OCI-LY7 (cell line): ENCODE data around the gene FRRS1L. TPM values are rescaled to one million over a fixed set of nuclear protein-coding genes. Genes with fewer than 3 reads are reported as not detected.

Source experiments
- BruUV-seq: library from RNA; stranded (reverse); fragments of 400-500 nt; replicated peaks from 2 replicates; lab custom pipeline; 2021; lab: Mats Ljungman, UMichigan
- CTCF ChIA-PET: fragments of 300-600 bp; sonication (Branson Sonifier 250); formaldehyde crosslinking; loops from one replicate; lab custom pipeline; 2022; ENCODE audit warnings: antibody characterized with exemption; ENCODE audit not compliant: unreplicated experiment; lab: Charles Lee
- POLR2A ChIA-PET: fragments of 300-600 bp; sonication (Branson Sonifier 250); formaldehyde crosslinking; loops from one replicate; lab custom pipeline; 2022; ENCODE audit warnings: antibody characterized with exemption; lab: Charles Lee
- DNase-seq: peaks from one replicate; pipeline ENCODE4 v3.0.0-alpha.2; 2015; ENCODE audit warnings: low spot score
- H2AFZ ChIP-seq: fragments of 200-600 bp; sonication (generic), shearing (Covaris generic); 2 replicates; pipeline ENCODE4 v1.6.1; 2014; ENCODE audit warnings: mild to moderate bottlenecking, antibody characterized with exemption, low read length, moderate library complexity
- H3K27ac ChIP-seq: fragments of 200-600 bp; sonication (generic); 2 replicates; pipeline ENCODE4 v1.5.1; 2014; ENCODE audit warnings: mixed run types, low read depth, mild to moderate bottlenecking, moderate library complexity, low read length, inconsistent platforms; ENCODE audit not compliant: poor library complexity, severe bottlenecking
- H3K36me3 ChIP-seq: fragments of 200-600 bp; sonication (generic); 2 replicates; pipeline ENCODE4 v1.6.1; 2014; ENCODE audit warnings: mild to moderate bottlenecking, antibody characterized with exemption, low read length, moderate library complexity, mixed read lengths; ENCODE audit not compliant: insufficient read depth
- H3K4me1 ChIP-seq: fragments of 200-600 bp; sonication (generic); 2 replicates; pipeline ENCODE4 v1.5.1; 2014; ENCODE audit warnings: mild to moderate bottlenecking, low read length; ENCODE audit not compliant: insufficient read depth, poor library complexity, severe bottlenecking
- H3K4me2 ChIP-seq: fragments of 200-600 bp; sonication (generic); 2 replicates; pipeline ENCODE4 v1.6.1; 2014; ENCODE audit warnings: mild to moderate bottlenecking, low read length
- H3K4me3 ChIP-seq: fragments of 200-600 bp; sonication (generic); 2 replicates; pipeline ENCODE4 v1.5.1; 2014; ENCODE audit warnings: mild to moderate bottlenecking, low read depth, low read length; ENCODE audit not compliant: poor library complexity, severe bottlenecking
- H3K79me2 ChIP-seq: fragments of 200-600 bp; sonication (generic); 2 replicates; pipeline ENCODE4 v1.6.1; 2016; ENCODE audit warnings: low read depth, mild to moderate bottlenecking, low read length, moderate library complexity, mixed read lengths; ENCODE audit not compliant: insufficient read depth
- H3K9me2 ChIP-seq: fragments of 200-600 bp; sonication (generic); 2 replicates; pipeline ENCODE4 v1.6.1; 2016; ENCODE audit warnings: mild to moderate bottlenecking, low read length, mixed read lengths; ENCODE audit not compliant: insufficient read depth
- H3K9me3 ChIP-seq: fragments of 200-600 bp; sonication (generic); 2 replicates; pipeline ENCODE4 v1.6.1; 2014; ENCODE audit warnings: mild to moderate bottlenecking, mixed run types, low read length, mixed read lengths
- H4K20me1 ChIP-seq: fragments of 200-600 bp; sonication (generic); 2 replicates; pipeline ENCODE4 v1.6.1; 2014; ENCODE audit warnings: mild to moderate bottlenecking, antibody characterized with exemption, low read length, moderate library complexity, mixed read lengths; ENCODE audit not compliant: insufficient read depth
- EZH2phosphoT487 ChIP-seq: fragments of 200-600 bp; sonication (generic); IDR thresholded peaks from 2 replicates; pipeline ENCODE4 v1.6.1; 2018; ENCODE audit warnings: low read depth, borderline replicate concordance, mild to moderate bottlenecking, mixed run types, antibody characterized with exemption, low read length, moderate library complexity, mixed read lengths
- intact Hi-C: fragments of 100-400 bp; cut with micrococcal nuclease; formaldehyde crosslinking; loops from one replicate; pipeline ENCODE4 v1.10.0; 2022; ENCODE audit not compliant: unreplicated experiment
- total RNA-seq, 2 experiments: library from RNA; depleted of rRNA in 1 of 2; stranded (reverse); fragments of >200 nt in 1 of 2; shearing (Covaris generic) in 1 of 2; gene quantifications; 2 replicates each; pipeline ENCODE4 v1.2.3, GENCODE V29; 2014 to 2022
- TF ChIP-seq, protein P1 (sequence below): fragments of 200-600 bp; sonication (generic); conservative IDR thresholded peaks from 2 replicates; pipeline ENCODE4 v1.5.1; 2014; ENCODE audit warnings: mild to moderate bottlenecking, antibody characterized with exemption, low read length, moderate library complexity, mixed read lengths

FRRS1L gene
- total RNA-seq, 2 experiments from 2014 or later, result not detected

DNA sequence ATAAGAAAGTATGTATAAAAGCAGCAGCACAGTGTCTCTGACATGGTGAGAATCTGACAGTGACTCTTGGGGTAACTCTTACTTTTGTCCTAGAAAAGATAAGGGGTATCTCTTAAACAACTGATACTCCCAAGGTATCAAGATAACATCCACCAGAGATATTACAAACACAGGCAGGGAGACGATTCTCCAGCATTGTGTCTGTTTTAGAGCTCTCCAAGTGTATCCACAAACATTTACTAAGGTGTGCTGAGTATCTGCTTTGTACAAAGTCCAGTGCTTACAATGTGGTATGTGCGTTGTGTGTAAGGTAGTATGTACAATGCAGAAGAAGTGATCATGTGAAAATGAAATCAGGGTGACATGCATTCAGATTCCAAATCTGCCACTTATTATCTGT is 42.9 kb downstream of the FRRS1L start:
- no peak for DNase-seq
- H3K36me3 ChIP-seq, result no peaks in the 10 kb centered on the region
- peaks cover 23% of the 10 kb centered on the region for H3K4me1 ChIP-seq
- TF ChIP-seq, protein P1, sequence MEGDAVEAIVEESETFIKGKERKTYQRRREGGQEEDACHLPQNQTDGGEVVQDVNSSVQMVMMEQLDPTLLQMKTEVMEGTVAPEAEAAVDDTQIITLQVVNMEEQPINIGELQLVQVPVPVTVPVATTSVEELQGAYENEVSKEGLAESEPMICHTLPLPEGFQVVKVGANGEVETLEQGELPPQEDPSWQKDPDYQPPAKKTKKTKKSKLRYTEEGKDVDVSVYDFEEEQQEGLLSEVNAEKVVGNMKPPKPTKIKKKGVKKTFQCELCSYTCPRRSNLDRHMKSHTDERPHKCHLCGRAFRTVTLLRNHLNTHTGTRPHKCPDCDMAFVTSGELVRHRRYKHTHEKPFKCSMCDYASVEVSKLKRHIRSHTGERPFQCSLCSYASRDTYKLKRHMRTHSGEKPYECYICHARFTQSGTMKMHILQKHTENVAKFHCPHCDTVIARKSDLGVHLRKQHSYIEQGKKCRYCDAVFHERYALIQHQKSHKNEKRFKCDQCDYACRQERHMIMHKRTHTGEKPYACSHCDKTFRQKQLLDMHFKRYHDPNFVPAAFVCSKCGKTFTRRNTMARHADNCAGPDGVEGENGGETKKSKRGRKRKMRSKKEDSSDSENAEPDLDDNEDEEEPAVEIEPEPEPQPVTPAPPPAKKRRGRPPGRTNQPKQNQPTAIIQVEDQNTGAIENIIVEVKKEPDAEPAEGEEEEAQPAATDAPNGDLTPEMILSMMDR, result no peak
- TF ChIP-seq EZH2phosphoT487, result no peak
- no peaks in the 10 kb centered on the region for H3K9me2 ChIP-seq
- ChIA-PET CTCF (no interaction called here), POLR2A (no interaction called here)
- peak overlapping the region; percentile 82; the same call in 1 of the 2 replicates for H2AFZ ChIP-seq
- no TSS peak for BruUV-seq
- H3K79me2 ChIP-seq, result peaks cover 6% of the 10 kb centered on the region
- no peak overlapping the region for H3K4me3 ChIP-seq
- H4K20me1 ChIP-seq, result peaks cover under 1% of the 10 kb centered on the region; the same call in 1 of the 2 replicates
- H3K27ac ChIP-seq, result no peak overlapping the region
- H3K4me2 ChIP-seq, result no peak overlapping the region
- intact Hi-C loops, result no loop called here
- no peaks in the 10 kb centered on the region for H3K9me3 ChIP-seq

DNA sequence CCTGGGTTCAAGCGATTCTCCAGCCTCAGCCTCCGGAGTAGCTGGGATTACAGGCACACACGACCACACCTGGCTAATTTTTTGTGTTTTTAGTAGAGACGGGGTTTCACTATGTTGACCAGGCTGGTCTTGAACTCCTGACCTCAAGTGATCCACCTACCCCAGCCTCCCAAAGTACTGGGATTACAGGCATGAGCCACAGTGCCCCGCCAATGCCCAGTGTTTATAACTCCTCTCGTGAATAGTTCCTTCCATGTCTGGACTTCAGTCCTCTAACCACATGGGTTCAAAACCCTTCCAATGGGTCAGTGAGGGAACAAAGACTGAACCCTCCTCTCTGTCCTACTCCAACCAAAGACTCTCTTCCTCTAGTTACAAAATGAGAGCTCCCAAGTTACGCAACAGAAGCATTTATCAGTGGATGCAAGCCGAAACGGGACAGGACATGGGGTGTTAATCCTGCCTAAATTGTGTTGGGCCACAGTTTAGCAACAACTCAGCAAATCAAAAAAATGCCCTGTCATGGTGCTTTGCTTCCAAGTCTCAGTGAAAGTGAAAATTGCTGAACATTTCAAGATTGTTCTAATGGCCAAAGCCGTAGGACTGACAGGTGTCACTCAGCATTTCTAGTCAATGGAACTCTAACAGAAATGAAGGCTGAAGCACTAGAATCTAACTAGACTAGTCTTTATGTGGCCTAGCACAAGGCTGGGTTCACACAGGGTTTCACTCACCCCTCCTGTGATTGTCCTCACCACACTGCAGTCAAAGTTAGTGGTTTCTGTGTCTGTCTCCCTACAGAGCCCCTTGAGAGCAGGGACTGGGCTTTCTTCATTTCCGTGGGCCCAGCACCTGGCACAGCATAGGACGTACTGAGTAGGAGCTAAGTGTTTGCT is 44.1 kb downstream of the FRRS1L start:
- peak; percentile 37 for DNase-seq
- no peaks in the 10 kb centered on the region for H3K9me2 ChIP-seq
- TF ChIP-seq, protein P1, result no peak
- no peak for TF ChIP-seq EZH2phosphoT487
- H2AFZ ChIP-seq, result peak overlapping the region; percentile 82
- H3K4me1 ChIP-seq, result peaks cover 25% of the 10 kb centered on the region
- ChIA-PET POLR2A (interaction anchor here (0.6 kb wide), 1 partner anchor 211 kb away, joined by 3 read pairs; no protein-coding TSS in a partner anchor), CTCF (no interaction called here)
- intact Hi-C loops, result no loop called here
- BruUV-seq, result no TSS peak
- H3K9me3 ChIP-seq, result no peaks in the 10 kb centered on the region
- H3K4me3 ChIP-seq, result no peak overlapping the region
- H3K36me3 ChIP-seq, result peaks cover 7% of the 10 kb centered on the region
- peaks cover 12% of the 10 kb centered on the region; the same call in 1 of the 2 replicates for H4K20me1 ChIP-seq
- no peak overlapping the region for H3K27ac ChIP-seq
- H3K4me2 ChIP-seq, result peak overlapping the region; percentile 13; the same call in 1 of the 2 replicates
- H3K79me2 ChIP-seq, result peaks cover 18% of the 10 kb centered on the region
